Measurements from ENCODE around the gene CR1. TPM values are rescaled to one million over a fixed set of nuclear protein-coding genes. Genes with fewer than 3 reads are reported as not detected.

CR1 gene
- total RNA-seq, 4 donors from 2014 or later, result 0.15 to 3.5 (median 1.7) TPM

DNA sequence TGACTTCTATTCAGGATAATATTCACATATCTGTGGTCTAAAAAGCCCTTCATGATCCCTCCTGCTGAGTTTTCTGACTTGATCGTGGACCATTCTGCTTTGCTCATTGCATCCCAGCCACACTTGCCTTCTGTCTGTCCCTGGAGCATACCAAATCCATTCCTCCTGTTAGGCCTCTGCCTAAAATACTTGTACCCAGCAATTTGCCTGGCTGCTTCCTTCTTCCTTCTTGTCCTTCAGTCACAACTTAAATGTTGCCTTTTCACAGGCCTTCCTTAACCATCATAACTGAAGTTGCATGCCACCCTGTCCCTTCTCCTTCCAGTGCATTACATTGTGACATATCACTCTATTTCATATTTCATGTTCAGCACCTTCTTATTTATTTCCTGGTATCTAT lies 37.5 kb upstream of the CR1 start:
- no peak for TF ChIP-seq POLR2A (IDR thresholded peaks at IDR 0.05)
- TF ChIP-seq, protein P1, sequence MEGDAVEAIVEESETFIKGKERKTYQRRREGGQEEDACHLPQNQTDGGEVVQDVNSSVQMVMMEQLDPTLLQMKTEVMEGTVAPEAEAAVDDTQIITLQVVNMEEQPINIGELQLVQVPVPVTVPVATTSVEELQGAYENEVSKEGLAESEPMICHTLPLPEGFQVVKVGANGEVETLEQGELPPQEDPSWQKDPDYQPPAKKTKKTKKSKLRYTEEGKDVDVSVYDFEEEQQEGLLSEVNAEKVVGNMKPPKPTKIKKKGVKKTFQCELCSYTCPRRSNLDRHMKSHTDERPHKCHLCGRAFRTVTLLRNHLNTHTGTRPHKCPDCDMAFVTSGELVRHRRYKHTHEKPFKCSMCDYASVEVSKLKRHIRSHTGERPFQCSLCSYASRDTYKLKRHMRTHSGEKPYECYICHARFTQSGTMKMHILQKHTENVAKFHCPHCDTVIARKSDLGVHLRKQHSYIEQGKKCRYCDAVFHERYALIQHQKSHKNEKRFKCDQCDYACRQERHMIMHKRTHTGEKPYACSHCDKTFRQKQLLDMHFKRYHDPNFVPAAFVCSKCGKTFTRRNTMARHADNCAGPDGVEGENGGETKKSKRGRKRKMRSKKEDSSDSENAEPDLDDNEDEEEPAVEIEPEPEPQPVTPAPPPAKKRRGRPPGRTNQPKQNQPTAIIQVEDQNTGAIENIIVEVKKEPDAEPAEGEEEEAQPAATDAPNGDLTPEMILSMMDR (IDR thresholded peaks at IDR 0.05), result no peak
- intact Hi-C loops (cut with DNase I), result no loop called here
- 82 to 94% methylated on average over 1 of the region's 1 CpG for WGBS, 2 donors

DNA sequence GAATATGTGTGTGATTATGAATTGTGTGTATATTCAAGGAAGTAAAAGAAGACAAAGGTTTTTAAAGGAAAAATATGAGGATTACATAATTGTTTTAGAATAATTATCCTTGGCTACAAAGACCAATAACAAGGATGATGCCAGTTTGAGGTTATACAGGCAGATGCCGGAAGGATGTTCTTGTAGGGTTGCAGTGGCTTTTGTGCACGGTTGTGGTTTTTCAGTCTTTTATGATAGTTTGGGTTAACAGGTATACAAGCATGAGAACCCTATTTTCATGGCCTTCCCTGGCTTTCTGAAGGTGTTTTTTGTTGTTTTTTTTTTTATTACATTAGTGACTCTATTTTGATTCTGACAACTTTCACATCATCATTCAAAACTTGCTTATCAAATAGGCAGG lies 36.9 kb upstream of the CR1 start:
- DNase-seq, result no peak
- H3K4me1 ChIP-seq, result peaks cover 7 to 13% (median 12%) of the 10 kb centered on the region in 3 donors

More for the DNA sequence above, 37.5 kb upstream of the CR1 start:
- H3K36me3 ChIP-seq, result no peaks in the 10 kb centered on the region
- H3K9me3 ChIP-seq, result no peaks in the 10 kb centered on the region
- DNase-seq, result no peak
- no peak overlapping the region for H3K27ac ChIP-seq
- peaks cover 8 to 15% (median 13%) of the 10 kb centered on the region in 3 donors for H3K4me1 ChIP-seq
- no peak overlapping the region for H3K4me3 ChIP-seq
- peaks cover 4 to 43% (median 14%) of the 10 kb centered on the region in 4 donors for H3K27me3 ChIP-seq

DNA sequence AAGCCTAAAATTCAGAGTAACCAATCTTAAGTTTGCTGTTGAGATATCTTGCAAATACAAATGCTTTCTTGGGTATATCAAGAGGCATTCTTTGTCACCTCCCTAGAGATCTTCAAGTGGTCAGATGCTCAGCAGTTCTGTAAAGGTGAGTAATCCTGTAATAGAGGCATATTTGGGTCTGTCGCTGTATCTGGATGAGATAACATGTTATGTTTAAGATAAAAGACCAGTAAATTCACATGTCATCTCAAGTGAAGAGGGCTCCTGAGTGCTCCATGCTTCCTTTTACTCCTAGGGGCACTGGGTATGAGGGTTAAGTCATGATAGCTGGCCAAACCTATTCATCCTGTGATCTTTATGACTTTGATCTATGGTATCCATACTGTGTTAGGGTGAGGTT lies 34.3 kb upstream of the CR1 start:
- Histone ChIP-seq H3K36me3 (no peaks in the 10 kb centered on the region), H3K27ac (no peak overlapping the region), H3K27me3 (peaks cover 0 to 22% (median 0%) of the 10 kb centered on the region in 4 donors), H3K4me1 (no peaks in the 10 kb centered on the region), H3K4me3 (no peak overlapping the region), H3K9me3 (no peaks in the 10 kb centered on the region)
- intact Hi-C loops (cut with DNase I), result no loop called here
- DNase-seq, result no peak
- TF ChIP-seq, protein P1 (IDR thresholded peaks at IDR 0.05), result no peak
- TF ChIP-seq POLR2A (IDR thresholded peaks at IDR 0.05), result no peak
- WGBS, 2 donors, result 80 to 92% methylated on average over 1 of the region's 1 CpG

More for the DNA sequence above, 36.9 kb upstream of the CR1 start:
- intact Hi-C loops (cut with DNase I), result no loop called here
- 63 to 79% methylated on average over 2 of the region's 2 CpGs for WGBS, 2 donors
- Histone ChIP-seq H3K27ac (no peak overlapping the region), H3K27me3 (peaks cover 4 to 37% (median 12%) of the 10 kb centered on the region in 4 donors), H3K4me3 (no peak overlapping the region), H3K9me3 (no peaks in the 10 kb centered on the region), H3K36me3 (no peaks in the 10 kb centered on the region)
- TF ChIP-seq, protein P1 (IDR thresholded peaks at IDR 0.05), result no peak
- TF ChIP-seq POLR2A (IDR thresholded peaks at IDR 0.05), result no peak

DNA sequence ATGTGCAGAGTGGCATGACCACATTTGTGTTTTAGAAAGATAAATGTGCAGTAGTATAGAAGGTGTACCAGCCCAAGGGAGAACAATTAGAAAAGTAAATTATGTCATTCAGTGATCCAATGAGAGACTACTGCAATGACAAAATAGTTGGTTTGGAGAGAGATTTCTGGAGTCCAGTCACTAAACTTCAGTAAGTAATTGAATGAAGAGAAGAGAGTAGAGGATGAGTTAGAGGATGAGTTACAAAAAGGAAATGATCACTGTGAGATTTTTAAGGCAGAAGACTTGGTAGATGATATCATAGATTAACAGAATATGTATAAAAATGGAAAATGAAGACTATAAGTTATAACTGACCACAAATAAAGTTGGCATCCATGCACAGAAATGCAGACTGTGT lies 33.4 kb upstream of the CR1 start:
- Histone ChIP-seq H3K4me1 (no peaks in the 10 kb centered on the region), H3K27me3 (peaks cover 0 to 21% (median 0%) of the 10 kb centered on the region in 4 donors), H3K9me3 (no peaks in the 10 kb centered on the region), H3K27ac (no peak overlapping the region), H3K36me3 (no peaks in the 10 kb centered on the region), H3K4me3 (no peak overlapping the region)
- no peak for TF ChIP-seq POLR2A (IDR thresholded peaks at IDR 0.05)
- TF ChIP-seq, protein P1 (IDR thresholded peaks at IDR 0.05), result no peak
- intact Hi-C loops (cut with DNase I), result no loop called here
- DNase-seq, result no peak

DNA sequence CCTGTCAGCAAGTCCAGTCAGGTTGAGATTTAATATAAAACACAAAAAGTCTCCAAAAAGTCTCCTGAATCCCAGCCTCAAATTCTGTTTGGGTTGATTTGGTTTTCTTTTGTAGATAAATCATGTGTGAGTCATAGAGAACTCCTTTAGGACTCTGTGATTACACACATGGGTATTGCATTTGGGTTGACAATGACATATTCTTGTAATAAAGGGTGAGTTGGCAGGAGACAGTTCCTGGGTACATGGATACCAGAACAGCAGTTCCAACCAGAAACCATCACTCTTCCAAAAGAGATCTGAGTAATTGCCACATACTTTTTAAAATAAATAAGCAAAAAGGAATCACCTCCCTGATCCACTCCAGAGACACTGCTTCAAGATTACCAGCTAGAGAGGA lies 32.9 kb upstream of the CR1 start:
- intact Hi-C loops (cut with DNase I), result no loop called here
- Histone ChIP-seq H3K36me3 (no peaks in the 10 kb centered on the region), H3K9me3 (no peaks in the 10 kb centered on the region), H3K27ac (no peak overlapping the region), H3K27me3 (peaks cover 0 to 24% (median 0%) of the 10 kb centered on the region in 4 donors), H3K4me3 (no peak overlapping the region), H3K4me1 (no peaks in the 10 kb centered on the region)
- no peak for DNase-seq
- TF ChIP-seq POLR2A (IDR thresholded peaks at IDR 0.05), result no peak
- TF ChIP-seq, protein P1 (IDR thresholded peaks at IDR 0.05), result no peak
